ENCODE data around the gene ZNF215. TPM values are rescaled to one million over a fixed set of nuclear protein-coding genes. Genes with fewer than 3 reads are reported as not detected.

The ZNF215 gene
- total and polyA plus RNA-seq, 2 of the 13 experiments (the other 11 are each of a cell fraction or from before 2014, with no cell fraction given) = not detected

GRCh38 chr11:6986487-6986886 lies 60.3 kb downstream of the ZNF215 start:
- TF ChIP-seq PRDM15 (CRISPR knock-in tag; IDR thresholded peaks at IDR 0.05) (no peak), FOXA1 (IDR thresholded peaks at IDR 0.05) (no peak), FOXA1 (CRISPR knock-in tag; IDR thresholded peaks at IDR 0.05) (no peak), GZF1 (CRISPR knock-in tag; IDR thresholded peaks at IDR 0.05) (no peak), ZBTB3 (CRISPR knock-in tag; IDR thresholded peaks at IDR 0.05; ENCODE audit: borderline replicate concordance, low read depth) (no peak), ZBTB20 (CRISPR knock-in tag; IDR thresholded peaks at IDR 0.05; ENCODE audit: borderline replicate concordance, low read depth) (no peak), GABPA (IDR thresholded peaks at IDR 0.05; ENCODE audit: low read depth, low read length) (no peak), GABPA (CRISPR knock-in tag; IDR thresholded peaks at IDR 0.05; ENCODE audit: low read depth) (no peak), HNRNPUL1 (IDR thresholded peaks at IDR 0.05; ENCODE audit: low read depth, low read length) (no peak), ZNF274 (CRISPR knock-in tag; IDR thresholded peaks at IDR 0.05) (no peak), ZNF772 (CRISPR knock-in tag; IDR thresholded peaks at IDR 0.05) (no peak), ZBTB4 (CRISPR knock-in tag; IDR thresholded peaks at IDR 0.05; ENCODE audit: borderline replicate concordance) (no peak), RELA (CRISPR knock-in tag; IDR thresholded peaks at IDR 0.05) (no peak), ZNF713 (CRISPR knock-in tag; IDR thresholded peaks at IDR 0.05) (no peak), KDM2A (CRISPR knock-in tag; IDR thresholded peaks at IDR 0.05; ENCODE audit: borderline replicate concordance, low read depth) (no peak)
- ATAC-seq (no peak), FAIRE-seq (no peak), DNase-seq (ENCODE audit: low spot score) (no peak)
- no peaks in the 10 kb centered on the region for H3K79me2 ChIP-seq (ENCODE audit: insufficient read depth, low read length)
- no peaks in the 10 kb centered on the region for H3K4me1 ChIP-seq (ENCODE audit: insufficient read depth, low read length)
- H3K4me3 ChIP-seq (replicated peaks in 1 of 3; ENCODE audit: insufficient read depth in 1 of 3, low read depth in 2 of 3, low read length in 3 of 3) = no peak overlapping the region
- ChIA-PET CTCF (ENCODE audit: low intra/inter-chr PET ratio, low total read pairs) (no interaction called here), POLR2A (no interaction called here)
- H3K9me3 ChIP-seq (ENCODE audit: low read length) = no peaks in the 10 kb centered on the region
- no peak overlapping the region for H2AFZ ChIP-seq (ENCODE audit: low read length)
- no peak overlapping the region for H3K4me2 ChIP-seq (ENCODE audit: low read depth, low read length)
- BruUV-seq (replicated peaks) = no TSS peak
- intact Hi-C loops (cut with micrococcal nuclease; ENCODE audit: unreplicated experiment) = no loop called here
- no peak overlapping the region for H3K27ac ChIP-seq (ENCODE audit: extremely low read length, insufficient read depth, low read length)
- no peaks in the 10 kb centered on the region for H3K27me3 ChIP-seq (ENCODE audit: control insufficient read depth in 1 of 2, insufficient read depth in 2 of 2, low read length in 2 of 2)
- H4K20me1 ChIP-seq (ENCODE audit: insufficient read depth, low read length) = no peaks in the 10 kb centered on the region
- WGBS (ENCODE audit: low lambda C conversion rate) = 0% methylated on average over 1 of the region's 1 CpG
- in situ Hi-C loops (cut with HindIII; ENCODE audit: extremely low pct_ligation_motif_present, low pct_unique_long_range_greater_than_20kb) = no loop called here
- H3K36me3 ChIP-seq (replicated peaks in 1 of 2; ENCODE audit: control insufficient read depth in 1 of 2, insufficient read depth in 2 of 2, low read length in 2 of 2) = no peaks in the 10 kb centered on the region
- no peak overlapping the region for H3K9ac ChIP-seq (ENCODE audit: insufficient read depth, low read depth, low read length)

Measured in HepG2 (cell line).